Liver (tissue), 3 donors: ENCODE results near the gene SOX5.

ENCODE experiments used
- CTCF ChIP-seq: fragments of 150-350 bp; IDR thresholded peaks from 2 replicates; pipeline ENCODE4 v1.5.1; 2017; ENCODE audit warnings: improper control_type of control experiment, low read depth, low read length; ENCODE audit not compliant: missing input control
- GABPA ChIP-seq, 2 donors: IDR thresholded peaks in 1 of 2; conservative IDR thresholded peaks in 1 of 2; 2 replicates each; pipeline ENCODE4 v1.6.1; 2016; ENCODE audit warnings: antibody characterized with exemption in 2 of 2, mild to moderate bottlenecking in 1 of 2, moderate library complexity in 1 of 2
- MAX ChIP-seq: IDR thresholded peaks from 2 replicates; pipeline ENCODE4 v1.6.1; 2016; ENCODE audit warnings: antibody characterized with exemption
- RAD21 ChIP-seq, 2 donors: IDR thresholded peaks; 2 replicates each; pipeline ENCODE4 v1.6.1; 2016; ENCODE audit warnings: antibody characterized with exemption in 2 of 2, mild to moderate bottlenecking in 2 of 2
- REST ChIP-seq: IDR thresholded peaks from 2 replicates; pipeline ENCODE4 v1.6.1; 2016; ENCODE audit warnings: antibody characterized with exemption, mild to moderate bottlenecking
- TAF1 ChIP-seq: conservative IDR thresholded peaks from 2 replicates; pipeline ENCODE4 v1.6.1; 2016; ENCODE audit warnings: antibody characterized with exemption, mild to moderate bottlenecking
- donor health status: healthy.
- donor health status: healthy.

- TF ChIP-seq RAD21 (IDR thresholded peaks at IDR 0.05) (no peak), CTCF (no peak), MAX (no peak), TAF1 (no peak), REST (no peak), GABPA (IDR thresholded peaks at IDR 0.05 in 1 of 2, conservative IDR thresholded peaks at IDR 0.05 in 1 of 2) (no peak)
These were observed 255.2 kb downstream of the SOX5 start for GRCh38 chr12:23694307-23694706.
